Natural killer cell (primary cell): ENCODE measurements around the gene GLRX3. TPM values are rescaled to one million over a fixed set of nuclear protein-coding genes. Genes with fewer than 3 reads are reported as not detected.
"Not testable (repeated sequence)": the region's sequence is repeated elsewhere in the genome, so short reads cannot be mapped to it uniquely, and the experiment has no call there.

ENCODE experiments used
- ATAC-seq, 3 donors: fragments of 150-1000 bp in 2 of 3; fragments of 200-7000 bp in 1 of 3; cut with Tn5 transposase; 1 replicate in 1 of 3; 2 replicates in 2 of 3; pipeline ENCODE4 v1.10.0; 2021; ENCODE audit warnings: mild to moderate bottlenecking in 2 of 3, moderate library complexity in 2 of 3
- DNase-seq, 2 donors: peaks; one replicate each; pipeline versions ENCODE4 v3.0.0 to v3.0.0-alpha.2; 2013 to 2021; ENCODE audit warnings: mixed read lengths in 1 of 2
- H3K27ac ChIP-seq: one replicate; pipeline ENCODE4 v1.5.1; 2013; ENCODE audit warnings: mild to moderate bottlenecking, low read length
- H3K27me3 ChIP-seq: one replicate; pipeline ENCODE4 v1.6.1; 2013; ENCODE audit warnings: low read length; ENCODE audit not compliant: control insufficient read depth, insufficient read depth
- H3K36me3 ChIP-seq: one replicate; pipeline ENCODE4 v1.6.1; 2013; ENCODE audit warnings: low read length; ENCODE audit not compliant: control insufficient read depth, insufficient read depth
- H3K4me1 ChIP-seq: one replicate; pipeline ENCODE4 v1.6.1; 2013; ENCODE audit warnings: low read length; ENCODE audit not compliant: control insufficient read depth, insufficient read depth
- H3K4me3 ChIP-seq: one replicate; pipeline ENCODE4 v1.5.1; 2013; ENCODE audit warnings: low read length
- H3K9me3 ChIP-seq: one replicate; pipeline ENCODE4 v1.6.1; 2013; ENCODE audit warnings: low read length; ENCODE audit not compliant: control insufficient read depth, insufficient read depth
- H3K27ac Mint-ChIP-seq, 2 donors: one replicate each; pipeline ENCODE4 v1.8.0; 2022; ENCODE audit warnings: mild to moderate bottlenecking in 2 of 2, mixed read lengths in 2 of 2, moderate library complexity in 1 of 2
- H3K27me3 Mint-ChIP-seq, 2 donors: one replicate each; pipeline ENCODE4 v1.8.0; 2022; ENCODE audit warnings: low read depth in 2 of 2, mixed read lengths in 2 of 2
- H3K36me3 Mint-ChIP-seq: one replicate; pipeline ENCODE4 v1.8.0; 2022; ENCODE audit warnings: mixed read lengths
- H3K4me1 Mint-ChIP-seq, 2 donors: one replicate each; pipeline ENCODE4 v1.8.0; 2022; ENCODE audit warnings: mixed read lengths in 2 of 2
- H3K4me3 Mint-ChIP-seq: one replicate; pipeline ENCODE4 v1.8.0; 2022; ENCODE audit warnings: mild to moderate bottlenecking, moderate library complexity, mixed read lengths
- H3K9me3 Mint-ChIP-seq, 2 donors: one replicate each; pipeline ENCODE4 v1.8.0; 2022; ENCODE audit warnings: mixed read lengths in 2 of 2
- WGBS: methylation state at CpG from one replicate; pipeline ENCODE4 v1.1.7; 2013; ENCODE audit warnings: missing lambda C conversion rate; ENCODE audit not compliant: insufficient coverage; 5-methylcytosine and 5-hydroxymethylcytosine counted together
- intact Hi-C: fragments of 100-400 bp; cut with micrococcal nuclease; formaldehyde crosslinking; loops from one replicate; pipeline ENCODE4 v1.14.2; 2022
- total RNA-seq, 4 donors: library from RNA; stranded (reverse); fragments of 120-200 nt in 1 of 4; gene quantifications; one replicate each; pipeline versions ENCODE4 v1.2.3 to v1.2.4, GENCODE V29; 2013 to 2022
- TF ChIP-seq, protein P1 (sequence below): fragments of 200-600 bp; IDR thresholded peaks from one replicate; pipeline ENCODE4 v1.8.0; 2022; ENCODE audit warnings: antibody characterized with exemption

Gene GLRX3
- total RNA-seq, 3 donors from 2014 or later (not counting 1 experiment from before 2014, with no cell fraction given): 33.8 to 51.7 (median 39.1) TPM

DNA sequence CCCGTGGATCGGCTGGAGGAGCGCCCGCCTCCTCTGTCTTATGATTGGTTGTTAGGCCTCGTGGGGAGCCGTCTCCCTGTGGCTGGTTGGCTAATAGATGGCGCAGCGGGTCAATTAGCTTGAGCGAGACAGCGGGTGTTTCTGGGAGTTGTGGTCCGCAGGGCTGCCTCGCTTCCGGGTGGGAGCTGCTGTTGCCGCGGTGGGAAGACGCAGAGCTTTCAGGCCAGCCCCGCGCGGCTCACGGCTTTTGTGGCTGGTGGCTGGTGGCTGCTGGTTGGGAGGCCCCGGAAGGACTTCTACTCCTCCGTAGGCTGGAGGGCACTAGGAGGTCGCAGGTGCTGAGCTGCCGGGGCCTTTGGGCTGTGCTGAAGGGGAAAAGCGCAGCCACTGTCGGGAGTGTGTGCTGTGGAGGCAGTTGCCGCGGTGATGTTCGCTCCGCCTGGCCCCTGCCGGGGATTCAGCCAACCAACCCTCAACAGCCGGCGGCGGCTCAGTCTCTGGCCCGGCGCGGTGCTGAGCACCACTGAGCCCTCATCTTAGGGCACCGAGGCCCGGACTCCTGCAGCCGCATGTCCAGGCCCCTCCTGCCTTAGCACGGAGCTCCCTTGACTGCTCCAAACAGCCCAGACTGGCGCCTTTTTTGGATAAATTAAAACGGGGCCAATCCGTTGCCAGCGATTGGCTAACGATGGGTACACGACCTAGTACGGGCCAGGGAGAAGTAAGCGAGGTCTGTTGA lies 24.9 kb upstream of the GLRX3 start:
- Histone ChIP-seq H3K4me1 (peaks cover 24% of the 10 kb centered on the region), H3K27me3 (no peaks in the 10 kb centered on the region), H3K36me3 (no peaks in the 10 kb centered on the region), H3K4me3 (peak overlapping the region; percentile 76), H3K9me3 (no peaks in the 10 kb centered on the region), H3K27ac (peak overlapping the region; percentile 91)
- Mint-ChIP-seq H3K9me3 (no peaks in the 10 kb centered on the region), H3K27ac (peak overlapping the region; percentile 96 to 97), H3K4me1 (peaks cover 28 to 35% of the 10 kb centered on the region in 2 donors), H3K4me3 (peak overlapping the region; percentile 93), H3K36me3 (no peaks in the 10 kb centered on the region), H3K27me3 (no peaks in the 10 kb centered on the region)
- DNase-seq (peak; percentile 90 to 98), ATAC-seq (peak; percentile 78 to 88 (median 80))
- intact Hi-C loops: loop anchor here (1.0 to 2.0 kb wide), 3 partner anchors 16 to 644 kb away; partner anchors contain the start of genes GLRX3 and MGMT
- 1% methylated on average over 49 of the region's 49 CpGs for WGBS
- TF ChIP-seq, protein P1, sequence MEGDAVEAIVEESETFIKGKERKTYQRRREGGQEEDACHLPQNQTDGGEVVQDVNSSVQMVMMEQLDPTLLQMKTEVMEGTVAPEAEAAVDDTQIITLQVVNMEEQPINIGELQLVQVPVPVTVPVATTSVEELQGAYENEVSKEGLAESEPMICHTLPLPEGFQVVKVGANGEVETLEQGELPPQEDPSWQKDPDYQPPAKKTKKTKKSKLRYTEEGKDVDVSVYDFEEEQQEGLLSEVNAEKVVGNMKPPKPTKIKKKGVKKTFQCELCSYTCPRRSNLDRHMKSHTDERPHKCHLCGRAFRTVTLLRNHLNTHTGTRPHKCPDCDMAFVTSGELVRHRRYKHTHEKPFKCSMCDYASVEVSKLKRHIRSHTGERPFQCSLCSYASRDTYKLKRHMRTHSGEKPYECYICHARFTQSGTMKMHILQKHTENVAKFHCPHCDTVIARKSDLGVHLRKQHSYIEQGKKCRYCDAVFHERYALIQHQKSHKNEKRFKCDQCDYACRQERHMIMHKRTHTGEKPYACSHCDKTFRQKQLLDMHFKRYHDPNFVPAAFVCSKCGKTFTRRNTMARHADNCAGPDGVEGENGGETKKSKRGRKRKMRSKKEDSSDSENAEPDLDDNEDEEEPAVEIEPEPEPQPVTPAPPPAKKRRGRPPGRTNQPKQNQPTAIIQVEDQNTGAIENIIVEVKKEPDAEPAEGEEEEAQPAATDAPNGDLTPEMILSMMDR: no peak

DNA sequence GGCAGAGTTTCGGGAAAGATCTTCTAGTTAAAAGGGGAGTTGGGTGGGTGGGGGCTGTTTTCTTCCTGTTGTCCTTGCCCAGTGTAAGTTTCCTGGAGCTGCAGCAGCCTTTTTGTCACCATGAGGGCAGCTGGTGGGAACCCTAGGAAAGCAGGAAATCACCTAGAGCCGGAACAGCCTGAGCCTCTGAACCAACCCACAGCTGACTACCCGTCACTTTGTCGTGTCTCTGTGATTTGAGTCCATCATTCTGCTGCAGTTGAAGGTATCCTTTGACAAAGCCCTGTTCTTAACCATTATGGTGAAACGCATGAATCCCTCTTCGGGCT lies 24.4 kb upstream of the GLRX3 start:
- TF ChIP-seq, protein P1: no peak
- DNase-seq (peak in 1 of 2 donors; percentile 45), ATAC-seq (no peak)
- Histone ChIP-seq H3K9me3 (no peaks in the 10 kb centered on the region), H3K27me3 (no peaks in the 10 kb centered on the region), H3K4me1 (peaks cover 24% of the 10 kb centered on the region), H3K4me3 (peak overlapping the region; percentile 76), H3K27ac (peak overlapping the region; percentile 91), H3K36me3 (no peaks in the 10 kb centered on the region)
- Mint-ChIP-seq H3K9me3 (no peaks in the 10 kb centered on the region), H3K27me3 (no peaks in the 10 kb centered on the region), H3K4me3 (peak overlapping the region; percentile 93), H3K36me3 (no peaks in the 10 kb centered on the region), H3K4me1 (peaks cover 28 to 35% of the 10 kb centered on the region in 2 donors), H3K27ac (peak overlapping the region; percentile 96 to 97)
- 67% methylated on average over 6 of the region's 6 CpGs for WGBS
- intact Hi-C loops: loop anchor here (1.0 to 2.0 kb wide), 3 partner anchors 15 to 645 kb away; partner anchors contain the start of genes GLRX3 and MGMT

DNA sequence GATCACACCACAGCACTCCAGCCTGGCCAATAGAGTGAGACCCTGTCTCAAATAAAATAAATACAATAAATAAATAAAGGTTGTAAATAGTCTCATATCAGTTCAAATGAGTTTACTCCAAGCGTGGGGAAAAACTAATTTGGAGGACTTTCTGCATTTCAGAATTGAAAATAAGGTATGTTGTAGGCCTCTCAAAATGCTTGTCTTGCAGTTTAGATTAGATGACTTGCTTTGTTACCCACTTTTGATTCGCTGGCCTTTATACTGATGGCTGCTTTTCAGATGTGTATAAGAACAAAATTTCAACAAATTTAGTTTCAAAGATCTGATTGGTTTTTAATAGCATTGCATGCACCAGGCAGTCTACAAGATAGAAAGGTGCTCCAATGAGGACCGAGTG lies 23.4 kb upstream of the GLRX3 start:
- DNase-seq: no peak
- TF ChIP-seq, protein P1: no peak
- Histone ChIP-seq H3K4me3 (no peak overlapping the region), H3K27ac (no peak overlapping the region), H3K27me3 (no peaks in the 10 kb centered on the region), H3K4me1 (peaks cover 24% of the 10 kb centered on the region), H3K9me3 (peaks cover 7% of the 10 kb centered on the region), H3K36me3 (no peaks in the 10 kb centered on the region)
- Mint-ChIP-seq H3K9me3 (peaks cover 0 to 2% of the 10 kb centered on the region in 2 donors), H3K27ac (peak overlapping the region in 1 of 2 donors; percentile 96), H3K27me3 (no peaks in the 10 kb centered on the region), H3K36me3 (no peaks in the 10 kb centered on the region), H3K4me1 (peaks cover 28 to 35% of the 10 kb centered on the region in 2 donors), H3K4me3 (no peak overlapping the region)
- WGBS: 96% methylated on average over 3 of the region's 3 CpGs
- no peak for ATAC-seq
- intact Hi-C loops: no loop called here

DNA sequence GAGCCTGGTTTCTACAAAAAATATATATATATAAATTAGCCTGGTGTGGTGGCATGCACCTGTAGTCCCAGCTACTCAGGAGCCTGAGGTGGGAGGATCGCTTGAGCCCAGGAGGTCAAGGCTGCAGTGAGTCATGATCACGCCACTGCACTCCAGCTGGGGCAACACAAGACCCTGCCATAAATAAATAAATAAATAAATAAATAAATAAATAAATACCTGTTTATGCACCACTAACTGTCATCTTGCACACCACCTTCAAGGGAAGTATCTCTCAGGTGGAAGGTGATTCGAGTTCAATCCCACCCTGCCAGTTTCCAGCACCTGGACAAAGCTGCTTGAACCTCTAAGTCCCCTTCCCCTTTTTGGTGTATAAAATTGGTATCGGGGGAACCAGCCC lies 19.2 kb upstream of the GLRX3 start:
- H3K27ac Mint-ChIP-seq, H3K4me3 ChIP-seq, H3K36me3 ChIP-seq, DNase-seq, intact Hi-C loops, H3K4me1 ChIP-seq, H3K36me3 Mint-ChIP-seq, H3K27me3 ChIP-seq, H3K27me3 Mint-ChIP-seq, H3K27ac ChIP-seq, H3K9me3 ChIP-seq, H3K4me3 Mint-ChIP-seq, H3K9me3 Mint-ChIP-seq, ATAC-seq: not testable (repeated sequence)
- WGBS: no CpG with 5 or more reads among the region's 4 CpGs
- H3K4me1 Mint-ChIP-seq: peaks cover 5 to 11% of the 10 kb centered on the region in 2 donors

DNA sequence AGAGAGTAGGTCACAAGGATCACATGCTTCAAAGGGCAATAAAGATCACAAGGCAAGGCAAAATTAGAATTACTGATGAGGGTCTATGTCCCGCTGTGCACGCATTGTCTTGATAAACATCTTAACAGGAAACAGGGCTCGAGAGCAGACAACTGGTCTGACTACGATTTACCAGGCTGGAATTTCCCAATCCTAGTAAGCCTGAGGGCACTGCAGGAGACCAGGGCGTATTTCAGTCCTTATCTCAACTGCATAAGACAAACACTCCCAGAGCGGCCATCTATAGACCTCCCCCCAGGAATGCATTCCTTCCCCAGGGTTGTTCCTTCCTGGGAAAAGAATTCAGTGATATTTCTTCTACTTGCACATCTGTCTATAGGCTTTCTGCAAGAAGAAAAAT lies 18.7 kb upstream of the GLRX3 start:
- H3K36me3 Mint-ChIP-seq, H3K4me3 Mint-ChIP-seq, DNase-seq, H3K36me3 ChIP-seq, ATAC-seq, H3K9me3 ChIP-seq, H3K9me3 Mint-ChIP-seq, intact Hi-C loops, H3K27ac Mint-ChIP-seq, H3K27me3 Mint-ChIP-seq, H3K4me3 ChIP-seq, H3K4me1 ChIP-seq, H3K27me3 ChIP-seq, H3K27ac ChIP-seq, H3K4me1 Mint-ChIP-seq: not testable (repeated sequence)
- 71% methylated on average over 6 of the region's 6 CpGs for WGBS
